ENCODE data around the gene WIPF3. TPM values are rescaled to one million over a fixed set of nuclear protein-coding genes. Genes with fewer than 3 reads are reported as not detected.

The WIPF3 gene
- total and polyA plus RNA-seq, 8 donors = 0.50 to 1.7 (median 1.0) TPM; not detected in 1

- intact Hi-C loops (cut with DNase I) = no loop called here
- H3K27me3 ChIP-seq = no peaks in the 10 kb centered on the region
- H3K4me3 ChIP-seq = no peak overlapping the region
- H3K9me3 ChIP-seq = no peaks in the 10 kb centered on the region
- no peak overlapping the region for H3K27ac ChIP-seq
- DNase-seq = no peak
- no peak for TF ChIP-seq CTCF (IDR thresholded peaks at IDR 0.05)
- H3K4me1 ChIP-seq = no peaks in the 10 kb centered on the region
- H3K36me3 ChIP-seq = peaks cover 0 to 13% of the 10 kb centered on the region in 2 donors
- no peak for ATAC-seq
Measured at GRCh38 chr7:29924684-29925083, 118.4 kb downstream of the WIPF3 start.

- intact Hi-C loops (cut with DNase I) = no loop called here
- DNase-seq = no peak
Measured at GRCh38 chr7:29926216-29926615, 119.9 kb downstream of the WIPF3 start.

GRCh38 chr7:29926741-29927140, 120.4 kb downstream of the WIPF3 start:
- Histone ChIP-seq H3K36me3 (peaks cover 0 to 13% of the 10 kb centered on the region in 2 donors), H3K4me3 (no peak overlapping the region), H3K4me1 (no peaks in the 10 kb centered on the region), H3K27ac (no peak overlapping the region), H3K27me3 (no peaks in the 10 kb centered on the region), H3K9me3 (no peaks in the 10 kb centered on the region)
- DNase-seq (no peak), ATAC-seq (no peak)
- intact Hi-C loops (cut with DNase I) = no loop called here
- no peak for TF ChIP-seq CTCF (IDR thresholded peaks at IDR 0.05)

More at GRCh38 chr7:29926216-29926615, 119.9 kb downstream of the WIPF3 start:
- no peak for ATAC-seq
- Histone ChIP-seq H3K9me3 (no peaks in the 10 kb centered on the region), H3K4me1 (no peaks in the 10 kb centered on the region), H3K27me3 (no peaks in the 10 kb centered on the region), H3K4me3 (no peak overlapping the region), H3K36me3 (peaks cover 0 to 13% of the 10 kb centered on the region in 2 donors), H3K27ac (no peak overlapping the region)
- TF ChIP-seq CTCF (IDR thresholded peaks at IDR 0.05) = no peak

GRCh38 chr7:29929018-29929807, 122.9 kb downstream of the WIPF3 start:
- H3K27me3 ChIP-seq = no peaks in the 10 kb centered on the region

More at GRCh38 chr7:29929018-29929807, 122.9 kb downstream of the WIPF3 start:
- ATAC-seq (no peak), DNase-seq (no peak)
- TF ChIP-seq CTCF (IDR thresholded peaks at IDR 0.05) = no peak
- Histone ChIP-seq H3K36me3 (no peaks in the 10 kb centered on the region), H3K4me3 (no peak overlapping the region), H3K4me1 (no peaks in the 10 kb centered on the region), H3K27ac (no peak overlapping the region), H3K9me3 (no peaks in the 10 kb centered on the region)
- intact Hi-C loops (cut with DNase I) = no loop called here
